ENCODE measurements around the gene HIPK2.
"Not testable (repeated sequence)": the region's sequence is repeated elsewhere in the genome, so short reads cannot be mapped to it uniquely, and the experiment has no call there.

Gene HIPK2

GRCh38 chr7:139617074-139617473 is 160.7 kb downstream of the HIPK2 start:
- no peak for TF ChIP-seq CTCF (IDR thresholded peaks at IDR 0.05; ENCODE audit: borderline replicate concordance, control extremely low read depth, extremely low read depth, insufficient read depth, missing control alignments)
- in situ Hi-C loops (cut with MboI; ENCODE audit: low sequenced_read_pairs, unreplicated experiment): no loop called here
- DNase-seq (ENCODE audit: low spot score): no peak

GRCh38 chr7:139614886-139615285 is 162.9 kb downstream of the HIPK2 start:
- in situ Hi-C loops (cut with MboI; ENCODE audit: low sequenced_read_pairs, unreplicated experiment): no loop called here

GRCh38 chr7:139613971-139614411 is 163.8 kb downstream of the HIPK2 start:
- no peak for TF ChIP-seq CTCF (IDR thresholded peaks at IDR 0.05; ENCODE audit: borderline replicate concordance, control extremely low read depth, extremely low read depth, insufficient read depth, missing control alignments)
- DNase-seq (ENCODE audit: low spot score): no peak
- in situ Hi-C loops (cut with MboI; ENCODE audit: low sequenced_read_pairs, unreplicated experiment): no loop called here

More at GRCh38 chr7:139614886-139615285, 162.9 kb downstream of the HIPK2 start:
- no peak for DNase-seq (ENCODE audit: low spot score)
- no peak for TF ChIP-seq CTCF (IDR thresholded peaks at IDR 0.05; ENCODE audit: borderline replicate concordance, control extremely low read depth, extremely low read depth, insufficient read depth, missing control alignments)

- in situ Hi-C loops (cut with MboI; ENCODE audit: low sequenced_read_pairs, unreplicated experiment); DNase-seq (ENCODE audit: low spot score): not testable (repeated sequence)
Measured at GRCh38 chr7:139611556-139611955, 166.2 kb downstream of the HIPK2 start.

- in situ Hi-C loops (cut with MboI; ENCODE audit: low sequenced_read_pairs, unreplicated experiment): no loop called here
- no peak for TF ChIP-seq CTCF (IDR thresholded peaks at IDR 0.05; ENCODE audit: borderline replicate concordance, control extremely low read depth, extremely low read depth, insufficient read depth, missing control alignments)
- no peak for DNase-seq (ENCODE audit: low spot score)
Measured at GRCh38 chr7:139610595-139610994, 167.2 kb downstream of the HIPK2 start.

- in situ Hi-C loops (cut with MboI; ENCODE audit: low sequenced_read_pairs, unreplicated experiment): no loop called here
- no peak for TF ChIP-seq CTCF (IDR thresholded peaks at IDR 0.05; ENCODE audit: borderline replicate concordance, control extremely low read depth, extremely low read depth, insufficient read depth, missing control alignments)
- no peak for DNase-seq (ENCODE audit: low spot score)
Measured at GRCh38 chr7:139603896-139604295, 173.9 kb downstream of the HIPK2 start.

- in situ Hi-C loops (cut with MboI; ENCODE audit: low sequenced_read_pairs, unreplicated experiment): no loop called here
- TF ChIP-seq CTCF (IDR thresholded peaks at IDR 0.05; ENCODE audit: borderline replicate concordance, control extremely low read depth, extremely low read depth, insufficient read depth, missing control alignments): no peak
- DNase-seq (ENCODE audit: low spot score): no peak
Measured at GRCh38 chr7:139603282-139603681, 174.5 kb downstream of the HIPK2 start.
